Progenitor cell of endocrine pancreas (in vitro differentiated cells): ENCODE data around the gene JHY. TPM values are rescaled to one million over a fixed set of nuclear protein-coding genes. Genes with fewer than 3 reads are reported as not detected.
A peak's percentile ranks its signal among the peaks of the same experiment; 100 is the strongest.

ENCODE experiments used
- DNase-seq: peaks from one replicate; pipeline ENCODE4 v3.0.0; 2021; ENCODE audit warnings: low spot score; ENCODE audit not compliant: unreplicated experiment
- H3K27ac Mint-ChIP-seq: 2 replicates; pipeline ENCODE4 v1.8.0; 2021; ENCODE audit warnings: mild to moderate bottlenecking, moderate library complexity, mixed read lengths
- H3K27me3 Mint-ChIP-seq: 2 replicates; pipeline ENCODE4 v1.8.0; 2021; ENCODE audit warnings: mixed read lengths
- H3K36me3 Mint-ChIP-seq: 2 replicates; pipeline ENCODE4 v1.8.0; 2022; ENCODE audit warnings: mixed read lengths; ENCODE audit not compliant: insufficient read depth
- H3K4me1 Mint-ChIP-seq: 2 replicates; pipeline ENCODE4 v1.8.0; 2021; ENCODE audit warnings: low read depth, mixed read lengths
- H3K4me3 Mint-ChIP-seq: 2 replicates; pipeline ENCODE4 v1.8.0; 2021; ENCODE audit warnings: low read depth, mild to moderate bottlenecking, moderate library complexity, mixed read lengths
- H3K9me3 Mint-ChIP-seq: 2 replicates; pipeline ENCODE4 v1.8.0; 2021; ENCODE audit warnings: low read depth, mixed read lengths
- CTCF ChIP-seq: fragments of 200-600 bp; sonication (generic); IDR thresholded peaks from one replicate; pipeline ENCODE4 v1.5.0; 2021; ENCODE audit warnings: antibody characterized with exemption, mild to moderate bottlenecking; ENCODE audit not compliant: unreplicated experiment
- total RNA-seq: library from RNA; stranded (reverse); gene quantifications from 2 replicates; pipeline ENCODE4 v1.2.1, GENCODE V29; 2021

Gene JHY
- total RNA-seq, 1 donor from 2014 or later, result 3.5 TPM

GRCh38 chr11:122984186-122985011 lies 101.8 kb downstream of the JHY start:
- H3K4me1 Mint-ChIP-seq, result peaks cover 1% of the 10 kb centered on the region

GRCh38 chr11:122995526-122995925 lies 113.0 kb downstream of the JHY start:
- H3K4me3 Mint-ChIP-seq, result no peak overlapping the region
- no peak overlapping the region for H3K27ac Mint-ChIP-seq
- H3K36me3 Mint-ChIP-seq, result no peaks in the 10 kb centered on the region
- H3K9me3 Mint-ChIP-seq, result no peaks in the 10 kb centered on the region
- no peaks in the 10 kb centered on the region for H3K4me1 Mint-ChIP-seq
- no peak for TF ChIP-seq CTCF
- DNase-seq, result no peak
- peaks cover 46% of the 10 kb centered on the region for H3K27me3 Mint-ChIP-seq

More at GRCh38 chr11:122984186-122985011, 101.8 kb downstream of the JHY start:
- Mint-ChIP-seq H3K36me3 (no peaks in the 10 kb centered on the region), H3K9me3 (no peaks in the 10 kb centered on the region), H3K4me3 (peak overlapping the region; percentile 67), H3K27ac (no peak overlapping the region), H3K27me3 (peaks cover 92% of the 10 kb centered on the region)
- no peak for TF ChIP-seq CTCF
- DNase-seq, result no peak

DNA sequence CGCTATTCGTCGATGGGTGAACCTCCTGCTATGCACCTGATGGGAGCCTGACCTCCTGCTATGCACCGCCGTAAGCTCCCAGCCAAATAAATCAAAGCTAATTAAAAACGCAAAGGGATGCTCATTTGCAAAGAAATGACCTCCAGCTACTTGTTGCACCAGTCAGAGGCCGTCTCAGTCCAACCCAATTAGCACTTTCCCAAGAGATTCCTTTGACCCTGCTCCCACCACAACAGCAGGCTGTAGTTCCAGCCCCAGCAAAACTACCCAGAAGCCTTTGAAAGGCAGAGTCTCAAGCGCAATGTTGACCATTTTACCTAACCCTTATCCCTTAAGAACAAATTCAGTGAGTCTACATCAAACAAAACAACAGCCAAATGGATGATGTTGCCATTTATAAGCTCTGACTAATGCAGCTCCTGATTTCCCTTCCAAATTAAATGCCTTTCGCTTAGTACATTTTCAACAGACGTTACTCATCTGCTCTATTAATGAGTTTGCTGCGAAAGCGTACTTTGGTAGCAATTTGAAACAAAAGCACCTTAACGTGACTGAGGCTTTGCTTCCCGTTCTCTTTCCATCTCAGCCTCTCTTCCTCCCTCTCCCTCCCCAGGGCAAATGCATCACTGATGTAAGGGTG lies 116.3 kb downstream of the JHY start:
- H3K27me3 Mint-ChIP-seq, result peaks cover 52% of the 10 kb centered on the region
- H3K27ac Mint-ChIP-seq, result no peak overlapping the region
- no peaks in the 10 kb centered on the region for H3K4me1 Mint-ChIP-seq
- DNase-seq, result no peak
- H3K4me3 Mint-ChIP-seq, result no peak overlapping the region
- H3K36me3 Mint-ChIP-seq, result no peaks in the 10 kb centered on the region
- no peaks in the 10 kb centered on the region for H3K9me3 Mint-ChIP-seq
- TF ChIP-seq CTCF, result no peak

DNA sequence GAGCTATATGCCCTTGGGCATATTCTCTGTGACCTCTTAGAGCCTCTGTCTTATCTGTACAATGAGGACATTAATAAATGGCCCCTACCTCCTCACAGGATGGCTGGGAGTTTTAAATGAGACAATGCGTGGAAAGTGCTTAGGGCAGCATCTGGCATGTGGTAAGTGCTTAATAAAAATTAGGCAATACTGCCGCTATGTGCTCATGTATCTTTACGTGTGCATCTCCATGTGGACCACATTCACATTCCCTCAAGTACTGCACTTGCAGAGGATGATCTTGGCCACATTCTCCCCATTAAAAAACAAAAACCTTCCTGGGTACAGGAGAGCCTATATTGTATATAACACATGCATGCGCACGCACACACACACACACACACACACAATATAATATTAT lies 118.2 kb downstream of the JHY start:
- no peak overlapping the region for H3K4me3 Mint-ChIP-seq
- no peaks in the 10 kb centered on the region for H3K4me1 Mint-ChIP-seq
- no peaks in the 10 kb centered on the region for H3K9me3 Mint-ChIP-seq
- DNase-seq, result no peak
- H3K27me3 Mint-ChIP-seq, result peaks cover 38% of the 10 kb centered on the region
- H3K27ac Mint-ChIP-seq, result no peak overlapping the region
- TF ChIP-seq CTCF, result no peak
- no peaks in the 10 kb centered on the region for H3K36me3 Mint-ChIP-seq

GRCh38 chr11:123006860-123007542 lies 124.4 kb downstream of the JHY start:
- Mint-ChIP-seq H3K27ac (no peak overlapping the region), H3K27me3 (peaks cover 5% of the 10 kb centered on the region), H3K4me3 (no peak overlapping the region), H3K36me3 (no peaks in the 10 kb centered on the region), H3K9me3 (no peaks in the 10 kb centered on the region), H3K4me1 (peaks cover 6% of the 10 kb centered on the region)
- no peak for TF ChIP-seq CTCF
- no peak for DNase-seq
